Measurements from ENCODE around the gene CKAP5. TPM values are rescaled to one million over a fixed set of nuclear protein-coding genes. Genes with fewer than 3 reads are reported as not detected.
"Not testable (repeated sequence)": the region's sequence is repeated elsewhere in the genome, so short reads cannot be mapped to it uniquely, and the experiment has no call there.

Gene CKAP5
- total RNA-seq, 1 donor from 2014 or later = 97.0 TPM

- no peak for DNase-seq (ENCODE audit: low read depth)
Measured at GRCh38 chr11:46726206-46726862, 119.7 kb downstream of the CKAP5 start.

- no peak for DNase-seq (ENCODE audit: low read depth)
Measured at GRCh38 chr11:46725338-46726205, 120.5 kb downstream of the CKAP5 start.

- no peak for DNase-seq (ENCODE audit: low read depth)
Measured at GRCh38 chr11:46724088-46724487, 122.0 kb downstream of the CKAP5 start.

DNA sequence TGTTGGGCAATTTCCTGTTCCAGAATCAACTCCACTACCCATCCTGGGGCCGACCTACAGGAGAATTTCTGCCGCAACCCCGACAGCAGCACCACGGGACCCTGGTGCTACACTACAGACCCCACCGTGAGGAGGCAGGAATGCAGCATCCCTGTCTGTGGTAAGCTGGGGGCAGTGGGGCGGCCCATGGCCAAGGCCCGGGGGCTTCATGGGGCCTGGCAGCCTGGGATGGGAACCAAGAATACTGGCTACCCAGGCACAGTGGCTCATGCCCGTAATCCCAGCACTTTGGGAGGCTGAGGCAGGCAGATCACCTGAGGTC is 122.8 kb downstream of the CKAP5 start:
- DNase-seq (ENCODE audit: low read depth) = no peak

DNA sequence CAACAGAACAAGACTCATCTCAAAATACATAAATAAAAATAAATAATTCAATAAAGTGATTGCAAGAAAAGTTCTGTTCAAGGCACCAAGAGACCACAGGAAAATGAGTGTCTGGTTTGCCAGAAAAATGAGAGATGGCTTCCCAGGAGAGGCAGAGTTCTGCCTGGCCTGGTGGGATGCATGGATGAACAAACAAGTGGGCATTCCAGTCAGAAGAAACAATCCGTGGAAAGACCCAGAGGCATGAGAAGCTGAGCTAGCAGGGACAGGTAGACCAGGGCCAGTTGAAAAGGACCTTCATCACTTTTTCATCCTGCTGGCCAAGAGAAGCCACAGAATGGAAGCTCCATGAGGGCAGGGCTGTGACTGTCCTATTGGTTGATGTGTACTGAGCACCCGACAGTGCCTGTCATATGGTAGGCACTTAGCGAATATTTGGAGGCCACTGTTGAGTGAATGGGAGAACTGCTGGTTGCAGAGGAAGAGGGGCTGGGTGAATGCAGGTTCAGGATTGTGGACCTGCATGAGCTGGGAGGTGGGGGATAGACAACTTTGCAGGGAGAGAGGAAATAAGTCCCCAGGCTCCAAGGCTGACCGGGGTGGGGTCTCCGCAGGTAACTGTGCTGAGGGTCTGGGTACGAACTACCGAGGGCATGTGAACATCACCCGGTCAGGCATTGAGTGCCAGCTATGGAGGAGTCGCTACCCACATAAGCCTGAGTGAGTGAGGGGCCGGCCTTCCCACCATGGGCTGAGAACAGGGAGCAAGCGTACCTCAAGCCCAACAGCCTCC is 123.3 kb downstream of the CKAP5 start:
- no peak for DNase-seq (ENCODE audit: low read depth)

GRCh38 chr11:46721286-46721685 is 124.8 kb downstream of the CKAP5 start:
- DNase-seq (ENCODE audit: low read depth) = no peak

DNA sequence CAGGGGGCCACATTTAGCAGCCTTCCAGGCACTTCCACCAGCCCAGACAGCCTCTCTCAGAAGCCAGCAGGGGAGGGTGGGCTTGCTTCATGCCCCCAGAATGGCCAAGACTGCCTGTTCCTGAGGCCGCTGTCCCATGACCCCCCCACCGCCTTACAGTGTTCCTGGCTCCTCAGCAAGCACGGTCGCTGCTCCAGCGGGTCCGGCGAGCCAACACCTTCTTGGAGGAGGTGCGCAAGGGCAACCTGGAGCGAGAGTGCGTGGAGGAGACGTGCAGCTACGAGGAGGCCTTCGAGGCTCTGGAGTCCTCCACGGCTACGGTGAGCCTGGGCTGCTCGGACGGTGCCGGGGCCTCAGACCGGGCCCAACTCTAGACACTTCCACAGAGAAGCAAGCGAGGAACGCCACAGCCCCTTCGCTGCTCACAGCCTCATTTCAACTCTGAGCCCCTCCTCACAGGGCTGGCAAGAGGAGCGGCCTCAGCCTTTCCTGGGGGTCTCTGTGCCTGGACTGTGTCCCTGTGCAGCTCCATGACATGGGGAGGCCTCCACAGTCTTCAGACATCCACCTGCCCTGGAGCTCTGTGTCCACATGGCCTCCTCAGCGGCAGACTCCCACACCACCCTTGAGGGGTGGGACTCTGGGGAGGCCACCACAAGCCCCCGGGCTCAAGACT is 126.4 kb downstream of the CKAP5 start:
- no peak for DNase-seq (ENCODE audit: low read depth)

- DNase-seq (ENCODE audit: low read depth) = peak; percentile 74
Measured at GRCh38 chr11:46719048-46719542, 127.0 kb downstream of the CKAP5 start, which contains the start of gene F2. TSS of gene F2 (plus strand) at chr11:46719213. CDS start at chr11:46719236, 23 bp downstream.

GRCh38 chr11:46718155-46719019 is 127.7 kb downstream of the CKAP5 start:
- DNase-seq (ENCODE audit: low read depth) = peak; percentile 18

- not testable (repeated sequence) for DNase-seq (ENCODE audit: low read depth)
Measured at GRCh38 chr11:46717825-46718154, 128.3 kb downstream of the CKAP5 start.

- DNase-seq (ENCODE audit: low read depth) = no peak
Measured at GRCh38 chr11:46712874-46713576, 133.1 kb downstream of the CKAP5 start.

GRCh38 chr11:46711303-46711702 is 134.8 kb downstream of the CKAP5 start:
- no peak for DNase-seq (ENCODE audit: low read depth)

- peak; percentile 87 for DNase-seq (ENCODE audit: low read depth)
Measured at GRCh38 chr11:46710821-46711269, 135.2 kb downstream of the CKAP5 start.

- DNase-seq (ENCODE audit: low read depth) = not testable (repeated sequence)
Measured at GRCh38 chr11:46709351-46709750, 136.7 kb downstream of the CKAP5 start.

DNA sequence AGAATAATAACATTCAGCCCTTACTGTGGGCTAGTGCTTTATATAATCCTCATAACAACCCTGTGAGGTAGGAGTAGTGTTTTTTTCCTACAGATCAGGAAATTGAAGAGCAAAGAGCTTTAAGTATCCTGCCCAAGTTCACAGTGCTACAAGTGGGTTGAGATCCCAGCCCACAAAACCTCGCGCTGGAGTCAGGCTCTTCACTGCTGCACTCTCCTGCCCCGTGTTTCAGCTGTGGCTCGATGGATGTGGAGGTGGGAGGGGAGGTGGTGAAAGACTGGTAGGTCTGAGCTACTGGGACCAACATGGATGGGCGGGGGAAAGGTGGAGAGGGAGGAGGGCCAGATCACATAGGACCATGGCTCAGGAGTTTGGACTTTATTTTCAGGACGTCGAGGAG is 139.2 kb downstream of the CKAP5 start:
- DNase-seq (ENCODE audit: low read depth) = no peak

DNA sequence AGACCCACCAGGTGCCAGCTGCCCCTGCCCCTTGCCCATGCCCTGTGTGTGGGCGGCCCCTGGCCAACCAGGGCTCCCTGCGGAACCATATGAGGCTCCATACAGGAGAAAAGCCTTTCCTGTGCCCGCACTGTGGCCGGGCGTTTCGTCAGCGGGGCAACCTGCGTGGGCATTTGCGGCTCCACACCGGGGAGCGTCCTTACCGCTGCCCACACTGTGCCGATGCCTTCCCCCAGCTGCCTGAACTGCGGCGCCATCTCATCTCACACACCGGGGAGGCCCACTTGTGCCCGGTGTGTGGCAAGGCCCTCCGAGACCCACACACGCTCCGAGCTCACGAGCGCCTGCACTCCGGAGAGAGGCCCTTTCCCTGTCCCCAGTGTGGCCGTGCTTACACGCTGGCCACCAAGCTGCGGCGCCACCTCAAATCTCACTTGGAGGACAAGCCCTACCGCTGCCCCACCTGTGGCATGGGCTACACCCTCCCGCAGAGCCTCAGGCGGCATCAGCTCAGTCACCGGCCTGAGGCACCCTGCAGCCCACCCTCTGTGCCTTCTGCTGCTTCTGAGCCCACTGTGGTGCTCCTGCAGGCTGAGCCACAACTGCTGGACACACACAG is 140.9 kb downstream of the CKAP5 start:
- DNase-seq (ENCODE audit: low read depth) = no peak

GRCh38 chr11:46701078-46701654 is 144.9 kb downstream of the CKAP5 start:
- no peak for DNase-seq (ENCODE audit: low read depth)

GRCh38 chr11:46700241-46701077 is 145.6 kb downstream of the CKAP5 start, which contains the start of the genes ARHGAP1 and ZNF408:
TSS of gene ARHGAP1 (minus strand) at chr11:46700619. CDS start at chr11:46696107, 4,512 bp downstream.
TSS of gene ZNF408 (plus strand) at chr11:46701031. CDS start at chr11:46701048, 17 bp downstream.
- peak; percentile 97 for DNase-seq (ENCODE audit: low read depth)
